ENCODE results near the gene SAMD4B. TPM values are rescaled to one million over a fixed set of nuclear protein-coding genes. Genes with fewer than 3 reads are reported as not detected.

SAMD4B gene
- total and polyA plus RNA-seq, 10 of the 15 experiments (the other 5 are each of a cell fraction or from before 2014, with no cell fraction given), result 2.4 to 43.3 (median 23.9) TPM

DNA sequence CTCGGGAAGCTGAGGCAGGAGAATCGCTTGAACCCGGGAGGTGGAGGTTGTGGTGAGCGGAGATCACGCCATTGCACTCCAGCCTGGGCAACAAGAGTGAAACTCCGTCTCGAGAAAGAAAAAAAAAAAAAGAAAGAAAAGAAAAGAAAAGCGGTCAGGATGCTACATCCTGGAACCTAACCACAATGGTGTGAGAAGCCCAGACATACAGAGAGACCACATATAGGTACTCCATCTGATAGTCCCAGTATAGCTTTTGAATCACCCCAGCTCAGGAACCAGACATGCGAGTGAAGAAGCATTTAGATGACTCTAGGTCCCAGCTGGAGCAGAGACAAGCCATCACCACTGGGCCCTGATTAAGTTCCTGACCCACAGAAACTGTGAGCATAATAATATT lies 42.8 kb upstream of the SAMD4B start:
- ChIA-PET CTCF (no interaction called here), POLR2A (no interaction called here), SMC1A (ENCODE audit: uncharacterized antibody, unreplicated experiment) (no interaction called here), RAD21 (ENCODE audit: unreplicated experiment) (no interaction called here)
- H2AFZ ChIP-seq (ENCODE audit: control insufficient read depth, low read depth, low read length), result no peak overlapping the region
- no peaks in the 10 kb centered on the region for H3K36me3 ChIP-seq (ENCODE audit: control insufficient read depth in 2 of 2, insufficient read depth in 2 of 2, low read length in 1 of 2)
- H3K4me2 ChIP-seq (ENCODE audit: control insufficient read depth, insufficient read depth), result no peak overlapping the region
- intact Hi-C loops (cut with micrococcal nuclease; ENCODE audit: unreplicated experiment), result no loop called here
- H3K9ac ChIP-seq (ENCODE audit: control insufficient read depth, insufficient read depth, low read length), result no peak overlapping the region
- no peak overlapping the region for H3K27ac ChIP-seq (ENCODE audit: control insufficient read depth, insufficient read depth)
- peaks cover 0 to 2% of the 10 kb centered on the region in 2 experiments; a peak in 1 of 4 replicates for H3K27me3 ChIP-seq (replicated peaks in 1 of 2; ENCODE audit: control insufficient read depth in 2 of 2, insufficient read depth in 2 of 2, low read length in 1 of 2)
- in situ Hi-C loops (cut with MboI), result no loop called here
- ATAC-seq (no peak), DNase-seq (ENCODE audit: low read depth, low spot score) (no peak), FAIRE-seq (no peak)
- BruUV-seq (replicated peaks), result no TSS peak
- WGBS (ENCODE audit: insufficient coverage, insufficient replicate concordance, low lambda C conversion rate, missing lambda C conversion rate), result 62% methylated on average over 4 of the region's 9 CpGs
- H3K4me3 ChIP-seq, result no peak overlapping the region
- no peaks in the 10 kb centered on the region for H3K9me3 ChIP-seq (replicated peaks; ENCODE audit: control insufficient read depth, insufficient read depth, low read length)
- H3K79me2 ChIP-seq (ENCODE audit: control insufficient read depth, insufficient read depth, low read length), result no peaks in the 10 kb centered on the region
- no peaks in the 10 kb centered on the region for H4K20me1 ChIP-seq (ENCODE audit: control insufficient read depth, insufficient read depth)
- no peaks in the 10 kb centered on the region for H3K4me1 ChIP-seq (ENCODE audit: control insufficient read depth, insufficient read depth, low read length)
- TF ChIP-seq CBX3 (IDR thresholded peaks at IDR 0.05; ENCODE audit: borderline replicate concordance, low read depth) (no peak), SREBF1 (IDR thresholded peaks at IDR 0.05; ENCODE audit: low read length) (no peak), CHD2 (IDR thresholded peaks at IDR 0.05; ENCODE audit: borderline replicate concordance, low read depth, low read length) (no peak), NFYA (IDR thresholded peaks at IDR 0.05; ENCODE audit: borderline replicate concordance, low read depth, low read length) (no peak), SRF (IDR thresholded peaks at IDR 0.05; ENCODE audit: low read depth in 2 of 2, low read length in 2 of 2) (no peak), SMAD1 (IDR thresholded peaks at IDR 0.05; ENCODE audit: low read depth, partially characterized antibody) (no peak)
- TF ChIP-seq, protein P1, sequence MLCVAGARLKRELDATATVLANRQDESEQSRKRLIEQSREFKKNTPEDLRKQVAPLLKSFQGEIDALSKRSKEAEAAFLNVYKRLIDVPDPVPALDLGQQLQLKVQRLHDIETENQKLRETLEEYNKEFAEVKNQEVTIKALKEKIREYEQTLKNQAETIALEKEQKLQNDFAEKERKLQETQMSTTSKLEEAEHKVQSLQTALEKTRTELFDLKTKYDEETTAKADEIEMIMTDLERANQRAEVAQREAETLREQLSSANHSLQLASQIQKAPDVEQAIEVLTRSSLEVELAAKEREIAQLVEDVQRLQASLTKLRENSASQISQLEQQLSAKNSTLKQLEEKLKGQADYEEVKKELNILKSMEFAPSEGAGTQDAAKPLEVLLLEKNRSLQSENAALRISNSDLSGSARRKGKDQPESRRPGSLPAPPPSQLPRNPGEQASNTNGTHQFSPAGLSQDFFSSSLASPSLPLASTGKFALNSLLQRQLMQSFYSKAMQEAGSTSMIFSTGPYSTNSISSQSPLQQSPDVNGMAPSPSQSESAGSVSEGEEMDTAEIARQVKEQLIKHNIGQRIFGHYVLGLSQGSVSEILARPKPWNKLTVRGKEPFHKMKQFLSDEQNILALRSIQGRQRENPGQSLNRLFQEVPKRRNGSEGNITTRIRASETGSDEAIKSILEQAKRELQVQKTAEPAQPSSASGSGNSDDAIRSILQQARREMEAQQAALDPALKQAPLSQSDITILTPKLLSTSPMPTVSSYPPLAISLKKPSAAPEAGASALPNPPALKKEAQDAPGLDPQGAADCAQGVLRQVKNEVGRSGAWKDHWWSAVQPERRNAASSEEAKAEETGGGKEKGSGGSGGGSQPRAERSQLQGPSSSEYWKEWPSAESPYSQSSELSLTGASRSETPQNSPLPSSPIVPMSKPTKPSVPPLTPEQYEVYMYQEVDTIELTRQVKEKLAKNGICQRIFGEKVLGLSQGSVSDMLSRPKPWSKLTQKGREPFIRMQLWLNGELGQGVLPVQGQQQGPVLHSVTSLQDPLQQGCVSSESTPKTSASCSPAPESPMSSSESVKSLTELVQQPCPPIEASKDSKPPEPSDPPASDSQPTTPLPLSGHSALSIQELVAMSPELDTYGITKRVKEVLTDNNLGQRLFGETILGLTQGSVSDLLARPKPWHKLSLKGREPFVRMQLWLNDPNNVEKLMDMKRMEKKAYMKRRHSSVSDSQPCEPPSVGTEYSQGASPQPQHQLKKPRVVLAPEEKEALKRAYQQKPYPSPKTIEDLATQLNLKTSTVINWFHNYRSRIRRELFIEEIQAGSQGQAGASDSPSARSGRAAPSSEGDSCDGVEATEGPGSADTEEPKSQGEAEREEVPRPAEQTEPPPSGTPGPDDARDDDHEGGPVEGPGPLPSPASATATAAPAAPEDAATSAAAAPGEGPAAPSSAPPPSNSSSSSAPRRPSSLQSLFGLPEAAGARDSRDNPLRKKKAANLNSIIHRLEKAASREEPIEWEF (IDR thresholded peaks at IDR 0.05; ENCODE audit: insufficient replicate concordance, low read depth, low read length), result no peak
- TF ChIP-seq, protein P2, sequence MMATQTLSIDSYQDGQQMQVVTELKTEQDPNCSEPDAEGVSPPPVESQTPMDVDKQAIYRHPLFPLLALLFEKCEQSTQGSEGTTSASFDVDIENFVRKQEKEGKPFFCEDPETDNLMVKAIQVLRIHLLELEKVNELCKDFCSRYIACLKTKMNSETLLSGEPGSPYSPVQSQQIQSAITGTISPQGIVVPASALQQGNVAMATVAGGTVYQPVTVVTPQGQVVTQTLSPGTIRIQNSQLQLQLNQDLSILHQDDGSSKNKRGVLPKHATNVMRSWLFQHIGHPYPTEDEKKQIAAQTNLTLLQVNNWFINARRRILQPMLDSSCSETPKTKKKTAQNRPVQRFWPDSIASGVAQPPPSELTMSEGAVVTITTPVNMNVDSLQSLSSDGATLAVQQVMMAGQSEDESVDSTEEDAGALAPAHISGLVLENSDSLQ (IDR thresholded peaks at IDR 0.05), result no peak
- TF ChIP-seq, protein P3, sequence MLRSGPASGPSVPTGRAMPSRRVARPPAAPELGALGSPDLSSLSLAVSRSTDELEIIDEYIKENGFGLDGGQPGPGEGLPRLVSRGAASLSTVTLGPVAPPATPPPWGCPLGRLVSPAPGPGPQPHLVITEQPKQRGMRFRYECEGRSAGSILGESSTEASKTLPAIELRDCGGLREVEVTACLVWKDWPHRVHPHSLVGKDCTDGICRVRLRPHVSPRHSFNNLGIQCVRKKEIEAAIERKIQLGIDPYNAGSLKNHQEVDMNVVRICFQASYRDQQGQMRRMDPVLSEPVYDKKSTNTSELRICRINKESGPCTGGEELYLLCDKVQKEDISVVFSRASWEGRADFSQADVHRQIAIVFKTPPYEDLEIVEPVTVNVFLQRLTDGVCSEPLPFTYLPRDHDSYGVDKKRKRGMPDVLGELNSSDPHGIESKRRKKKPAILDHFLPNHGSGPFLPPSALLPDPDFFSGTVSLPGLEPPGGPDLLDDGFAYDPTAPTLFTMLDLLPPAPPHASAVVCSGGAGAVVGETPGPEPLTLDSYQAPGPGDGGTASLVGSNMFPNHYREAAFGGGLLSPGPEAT (IDR thresholded peaks at IDR 0.05; ENCODE audit: low read depth), result no peak
- TF ChIP-seq, protein P4, sequence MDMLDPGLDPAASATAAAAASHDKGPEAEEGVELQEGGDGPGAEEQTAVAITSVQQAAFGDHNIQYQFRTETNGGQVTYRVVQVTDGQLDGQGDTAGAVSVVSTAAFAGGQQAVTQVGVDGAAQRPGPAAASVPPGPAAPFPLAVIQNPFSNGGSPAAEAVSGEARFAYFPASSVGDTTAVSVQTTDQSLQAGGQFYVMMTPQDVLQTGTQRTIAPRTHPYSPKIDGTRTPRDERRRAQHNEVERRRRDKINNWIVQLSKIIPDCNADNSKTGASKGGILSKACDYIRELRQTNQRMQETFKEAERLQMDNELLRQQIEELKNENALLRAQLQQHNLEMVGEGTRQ (IDR thresholded peaks at IDR 0.05; ENCODE audit: borderline replicate concordance, low read depth, low read length), result no peak
- TF ChIP-seq, protein P5, sequence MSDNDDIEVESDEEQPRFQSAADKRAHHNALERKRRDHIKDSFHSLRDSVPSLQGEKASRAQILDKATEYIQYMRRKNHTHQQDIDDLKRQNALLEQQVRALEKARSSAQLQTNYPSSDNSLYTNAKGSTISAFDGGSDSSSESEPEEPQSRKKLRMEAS (IDR thresholded peaks at IDR 0.05; ENCODE audit: low read depth, low read length), result no peak
- TF ChIP-seq, protein P6, sequence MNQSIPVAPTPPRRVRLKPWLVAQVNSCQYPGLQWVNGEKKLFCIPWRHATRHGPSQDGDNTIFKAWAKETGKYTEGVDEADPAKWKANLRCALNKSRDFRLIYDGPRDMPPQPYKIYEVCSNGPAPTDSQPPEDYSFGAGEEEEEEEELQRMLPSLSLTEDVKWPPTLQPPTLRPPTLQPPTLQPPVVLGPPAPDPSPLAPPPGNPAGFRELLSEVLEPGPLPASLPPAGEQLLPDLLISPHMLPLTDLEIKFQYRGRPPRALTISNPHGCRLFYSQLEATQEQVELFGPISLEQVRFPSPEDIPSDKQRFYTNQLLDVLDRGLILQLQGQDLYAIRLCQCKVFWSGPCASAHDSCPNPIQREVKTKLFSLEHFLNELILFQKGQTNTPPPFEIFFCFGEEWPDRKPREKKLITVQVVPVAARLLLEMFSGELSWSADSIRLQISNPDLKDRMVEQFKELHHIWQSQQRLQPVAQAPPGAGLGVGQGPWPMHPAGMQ (IDR thresholded peaks at IDR 0.05; ENCODE audit: borderline replicate concordance), result no peak
